ENCODE measurements around the gene MCM9. TPM values are rescaled to one million over a fixed set of nuclear protein-coding genes. Genes with fewer than 3 reads are reported as not detected.

MCM9 gene
- total RNA-seq, 1 experiment from 2014 or later, result 18.6 TPM

GRCh38 chr6:118933855-118934460 lies 1.0 kb downstream of the MCM9 start:
- Histone ChIP-seq H4K20me1 (ENCODE audit: control insufficient read depth, insufficient read depth, insufficient read length) (no peaks in the 10 kb centered on the region), H2BK12ac (ENCODE audit: insufficient read length, low read depth, low read length) (no peak overlapping the region), H2AFZ (ENCODE audit: low read length) (no peak overlapping the region), H3K4me1 (ENCODE audit: insufficient read depth, low read length) (no peaks in the 10 kb centered on the region), H4K5ac (ENCODE audit: insufficient read length, low read depth, low read length) (no peak overlapping the region), H2BK20ac (ENCODE audit: low read depth, low read length, poor library complexity, severe bottlenecking) (no peak overlapping the region), H4K91ac (ENCODE audit: insufficient read length, low read depth, low read length) (no peak overlapping the region), H2BK120ac (ENCODE audit: low read depth, low read length, poor library complexity, severe bottlenecking) (no peak overlapping the region), H3K18ac (ENCODE audit: insufficient read length, low read depth, low read length) (no peak overlapping the region), H2BK5ac (ENCODE audit: insufficient read length, low read length) (no peak overlapping the region), H3K23ac (ENCODE audit: insufficient read length, low read depth, low read length) (no peak overlapping the region), H3K23me2 (ENCODE audit: insufficient read length, low read depth, low read length, poor library complexity, severe bottlenecking) (peaks cover 4% of the 10 kb centered on the region), H2AK5ac (ENCODE audit: insufficient read length, low read length) (no peak overlapping the region), H3T11ph (ENCODE audit: low read length) (no peak overlapping the region), H2BK15ac (ENCODE audit: low read depth, low read length) (no peak overlapping the region), H3K79me2 (ENCODE audit: insufficient read depth, low read length) (no peaks in the 10 kb centered on the region; the same call in 1 of the 2 replicates), H3K27me3 (ENCODE audit: insufficient read depth, low read length) (no peaks in the 10 kb centered on the region), H4K8ac (replicated peaks; ENCODE audit: insufficient read length, low read depth, low read length) (no peak overlapping the region), H3K4ac (ENCODE audit: low read depth, low read length) (no peak overlapping the region), H3K9ac (ENCODE audit: extremely low read depth, insufficient read length, low read length) (no peak overlapping the region), H3K4me2 (ENCODE audit: insufficient read depth, insufficient read length, low read length) (peak overlapping the region; percentile 87), H3K27ac (ENCODE audit: insufficient read length, low read depth, low read length) (no peak overlapping the region), H3K9me3 (ENCODE audit: control insufficient read depth, low read depth, low read length) (no peaks in the 10 kb centered on the region), H3K14ac (ENCODE audit: insufficient read depth, low read length) (no peak overlapping the region), H3K79me1 (ENCODE audit: insufficient read depth, low read depth, low read length, poor library complexity, severe bottlenecking) (no peaks in the 10 kb centered on the region), H3K56ac (ENCODE audit: insufficient read length, low read depth, low read length) (no peak overlapping the region)
- no peak for TF ChIP-seq CTCF (conservative IDR thresholded peaks at IDR 0.05)
- peaks cover 18 to 19% of the 10 kb centered on the region in 2 experiments for H3K4me1 Mint-ChIP-seq
- peak overlapping the region; percentile 86 to 95 for H3K4me3 Mint-ChIP-seq
- DNase-seq, result no peak
- H3K27me3 Mint-ChIP-seq (ENCODE audit: low read depth), result no peaks in the 10 kb centered on the region
- WGBS (ENCODE audit: extremely low coverage, insufficient read length, low lambda C conversion rate), result no CpG with 5 or more reads among the region's 8 CpGs
- H3K9me3 Mint-ChIP-seq, result peaks cover 16% of the 10 kb centered on the region in 2 experiments
- peaks cover 32 to 58% (median 34%) of the 10 kb centered on the region in 3 experiments for H3K36me3 Mint-ChIP-seq (ENCODE audit: insufficient read depth in 1 of 3, low read depth in 3 of 3)
- no peak overlapping the region; a peak in 1 of 7 replicates for H3K27ac Mint-ChIP-seq

All from H9 (cell line).